ENCODE results near the gene NPAS2.

NPAS2 gene
- total RNA-seq = 0.68 to 7.3 (median 2.0) reads per million in 18 experiments

- no peak for DNase-seq
Measured at GRCh38 chr2:100819370-100820272, at the start of gene NPAS2. NPAS2 (plus strand) TSS chr2:100820139; CDS start chr2:100904755, 84,616 bp downstream.

DNA sequence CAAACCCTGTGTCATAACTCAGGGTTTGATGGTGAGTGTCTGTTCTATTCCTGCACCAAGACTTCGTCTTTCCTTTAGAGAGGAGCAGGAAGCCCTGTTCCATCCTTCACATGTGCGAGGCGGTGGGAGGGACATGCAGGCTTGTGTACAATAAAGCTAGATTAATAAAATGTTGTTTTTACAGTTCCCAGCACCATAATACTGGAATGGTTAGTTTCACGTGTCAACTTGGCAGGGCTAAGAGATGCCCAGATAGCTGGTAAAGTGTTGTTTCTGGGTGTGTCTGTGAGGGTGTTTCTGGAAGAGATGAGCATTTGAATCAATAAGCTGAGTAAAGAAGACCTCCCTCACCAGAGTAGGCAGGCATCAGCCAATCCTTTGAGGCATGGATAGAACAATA lies 48.8 kb upstream of the NPAS2 start:
- no peak for DNase-seq

DNA sequence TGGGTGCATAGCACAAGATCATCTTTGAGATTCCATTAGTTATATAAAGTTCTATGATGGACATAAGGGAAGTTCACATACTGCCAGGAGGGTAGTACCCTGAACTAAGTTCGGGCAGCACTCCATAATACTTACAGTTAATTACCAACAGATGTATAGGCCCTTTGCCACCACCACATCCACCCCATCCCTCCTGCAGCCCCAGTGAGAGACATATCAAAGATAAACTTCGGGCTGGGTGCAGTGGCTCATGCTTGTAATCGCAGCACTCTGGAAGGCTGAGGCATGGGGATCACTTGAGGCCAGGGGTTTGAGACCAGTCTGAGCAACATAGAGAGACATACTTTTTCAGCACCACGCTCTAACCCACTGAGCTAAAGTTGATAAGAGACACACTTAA lies 46.4 kb upstream of the NPAS2 start:
- no peak for DNase-seq

GRCh38 chr2:100776445-100776844 lies 43.5 kb upstream of the NPAS2 start:
- no peak for DNase-seq

DNA sequence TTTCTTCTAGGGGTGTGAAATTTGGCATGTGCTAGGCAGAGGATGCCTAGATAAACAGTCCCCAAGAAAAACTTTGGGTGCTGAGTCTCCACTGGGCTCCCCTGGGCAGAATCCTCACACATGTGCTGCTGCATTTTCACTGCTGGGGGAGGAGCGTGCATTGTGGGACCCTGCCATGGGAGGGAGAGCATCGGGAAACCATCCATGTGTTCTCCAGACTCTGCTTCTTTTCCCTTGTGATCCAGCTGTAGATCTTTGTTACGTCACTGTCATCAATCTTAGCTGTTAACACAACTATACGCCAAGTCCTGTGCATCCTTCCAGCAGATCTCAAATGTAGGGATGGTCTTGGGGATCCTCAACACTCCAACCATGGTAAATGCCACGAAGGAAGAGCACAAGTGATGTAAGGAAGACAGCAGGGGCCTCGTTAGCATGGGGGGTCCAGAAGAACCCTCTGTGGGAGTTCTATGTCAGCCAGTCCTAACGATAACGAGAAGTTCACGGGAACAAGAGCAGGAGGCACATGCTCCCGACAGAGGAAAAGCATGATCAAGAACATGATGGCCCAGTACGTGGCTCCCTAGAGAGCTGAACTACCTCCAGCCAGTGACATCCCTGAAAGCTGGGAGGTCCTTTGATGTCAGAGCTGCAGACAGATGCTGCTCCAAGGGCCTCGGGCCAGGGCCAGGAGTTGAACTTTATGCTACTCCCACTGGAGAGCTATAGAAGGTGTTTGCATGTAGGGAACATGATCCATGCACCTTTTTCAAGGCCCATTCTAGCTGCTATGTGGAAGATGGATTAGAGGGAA lies 41.1 kb upstream of the NPAS2 start:
- no peak for DNase-seq

- DNase-seq = no peak
Measured at GRCh38 chr2:100779908-100780202, 40.1 kb upstream of the NPAS2 start.

DNA sequence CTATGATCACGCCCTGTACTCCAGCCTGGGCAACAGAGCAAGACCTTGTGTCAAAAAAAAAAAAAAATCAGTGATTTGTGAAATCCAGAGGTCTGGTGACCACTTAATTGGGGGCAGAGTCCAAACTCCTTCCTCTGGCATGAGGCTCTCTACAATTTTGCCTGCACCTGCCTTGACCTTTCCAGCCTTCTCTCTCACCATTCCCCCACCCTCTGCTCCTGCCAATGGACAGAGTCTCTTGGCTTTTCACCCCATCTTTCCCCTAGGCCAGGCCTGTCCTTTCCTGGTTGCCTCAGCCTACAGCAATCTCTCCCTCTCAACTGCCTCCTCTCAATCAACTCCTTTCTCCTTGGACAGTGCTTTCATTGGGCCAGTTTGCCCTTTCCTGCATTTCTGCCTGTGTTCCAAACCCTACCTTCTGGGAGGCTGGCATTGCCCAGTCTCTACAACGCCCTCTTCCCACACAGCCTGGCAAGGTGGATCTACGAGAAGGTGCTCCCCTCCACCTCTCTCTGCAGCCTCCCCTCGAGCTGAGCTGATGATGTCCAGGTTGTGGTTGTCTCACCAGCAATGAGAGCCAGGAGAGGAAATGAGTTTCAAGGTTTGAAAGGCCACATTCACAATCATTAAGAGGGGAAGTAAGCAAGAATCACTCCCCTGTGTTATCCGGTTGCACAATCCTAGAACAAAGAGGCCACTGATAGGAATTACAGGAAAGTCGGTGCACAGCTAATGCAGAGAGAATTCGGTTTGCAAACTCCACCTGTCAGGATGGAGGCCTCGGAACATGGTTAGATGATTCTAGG lies 39.5 kb upstream of the NPAS2 start:
- peak; percentile 28 to 32 for DNase-seq

GRCh38 chr2:100781009-100781325 lies 39.0 kb upstream of the NPAS2 start:
- no peak for DNase-seq

DNA sequence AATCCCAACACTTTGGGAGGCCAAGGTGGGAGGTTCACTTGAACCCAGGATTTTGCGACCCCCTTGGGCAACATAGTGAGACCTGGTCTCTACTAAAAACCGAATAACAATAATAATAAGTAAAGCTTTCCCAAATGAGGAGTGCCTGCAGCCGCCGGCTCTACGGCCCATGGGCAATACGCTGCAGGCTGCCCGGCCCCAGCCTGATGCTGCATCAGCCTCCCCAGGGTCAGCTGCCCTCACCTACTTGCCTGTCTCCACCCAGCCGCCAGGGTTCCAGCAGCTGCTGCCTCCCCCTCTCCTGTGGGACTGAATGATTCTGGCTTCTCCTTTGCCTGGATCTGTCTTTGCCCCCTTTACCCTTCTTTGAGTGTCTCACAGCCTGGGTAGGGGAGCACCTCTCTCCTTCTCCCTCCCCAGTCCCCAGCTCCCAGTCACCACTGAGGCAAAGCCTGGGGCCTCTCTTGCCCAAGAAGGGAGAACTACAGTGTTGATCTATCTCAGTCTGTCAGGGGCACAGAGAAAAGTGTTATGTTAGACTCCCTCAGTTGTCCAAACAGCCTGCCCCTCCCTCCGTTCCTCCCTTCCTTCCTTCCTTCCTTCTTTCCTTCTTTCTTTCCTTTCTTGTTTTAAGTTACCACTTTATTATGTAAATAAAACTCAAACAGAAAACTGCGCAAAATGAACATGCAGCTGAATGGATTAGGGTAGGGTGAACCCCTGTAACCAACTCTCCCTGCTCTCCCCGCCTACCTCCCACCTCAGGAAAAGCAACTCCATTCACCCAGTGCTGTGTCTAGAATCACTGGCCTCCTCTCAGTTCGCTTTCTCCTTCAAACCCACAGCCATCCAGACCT lies 38.2 kb upstream of the NPAS2 start:
- DNase-seq = no peak

DNA sequence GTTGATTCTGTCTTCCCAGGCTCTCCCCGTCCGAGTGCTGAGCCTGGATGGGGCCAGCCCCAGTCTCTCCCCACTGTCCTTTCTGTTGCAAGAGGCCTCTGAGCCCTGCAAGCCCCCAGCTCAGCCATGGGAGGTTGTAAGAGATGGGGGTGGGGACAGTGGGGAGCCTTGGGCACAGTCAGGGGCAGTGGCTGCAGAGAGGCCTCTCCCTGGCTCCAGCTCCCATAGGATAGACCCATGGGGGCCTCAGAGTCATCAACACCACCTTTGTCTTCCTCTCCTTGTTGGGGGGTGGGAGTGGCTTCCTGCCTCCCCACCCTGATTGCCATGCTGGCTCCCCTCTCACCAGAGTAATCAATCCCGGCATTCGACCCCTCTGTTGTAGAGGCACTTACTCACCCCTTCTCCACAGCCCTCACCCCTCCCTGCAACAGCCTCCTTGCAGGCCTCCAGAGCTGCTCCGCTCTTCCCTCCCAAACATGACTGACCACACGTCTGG lies 37.5 kb upstream of the NPAS2 start:
- DNase-seq = no peak

DNA sequence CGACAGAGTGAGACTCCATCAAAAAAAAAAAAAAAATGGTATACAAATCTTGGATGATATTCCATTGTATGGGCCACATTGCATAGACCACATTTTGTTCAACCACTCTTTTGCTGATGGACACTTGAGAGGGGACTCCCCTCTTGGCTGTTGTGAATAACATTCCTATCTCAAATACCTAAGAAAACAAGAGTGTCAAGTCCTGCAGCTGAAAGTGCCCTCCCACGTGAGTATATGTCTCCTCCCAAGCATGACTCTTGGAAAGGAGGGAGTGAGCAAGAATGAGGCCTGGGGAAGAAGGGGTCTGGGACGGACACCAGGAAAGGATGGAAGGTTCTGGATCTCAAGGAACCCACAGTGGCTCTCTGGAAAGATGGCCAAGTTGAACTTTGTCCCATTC lies 36.0 kb upstream of the NPAS2 start:
- no peak for DNase-seq

DNA sequence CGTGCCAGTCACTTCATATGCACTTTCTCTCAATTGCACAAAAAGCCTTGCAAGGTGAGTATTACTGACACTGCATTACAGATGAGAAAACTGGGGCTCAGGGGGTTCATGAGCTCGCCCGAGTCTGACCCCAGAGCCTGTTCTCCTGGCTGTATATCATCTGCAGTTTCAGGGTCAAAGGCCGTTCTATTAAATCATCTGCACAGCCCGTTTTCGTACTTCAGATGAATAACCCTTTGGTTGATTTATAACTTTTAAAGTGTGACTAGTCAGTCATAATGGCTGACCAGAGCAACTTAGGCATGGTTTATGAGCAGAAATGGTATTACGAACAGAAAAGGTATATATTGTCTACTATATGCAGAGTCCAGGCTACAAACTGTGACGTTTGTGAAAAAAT lies 35.3 kb upstream of the NPAS2 start:
- no peak for DNase-seq

GRCh38 chr2:100785626-100786296 lies 34.2 kb upstream of the NPAS2 start:
- no peak for DNase-seq

- DNase-seq = no peak
Measured at GRCh38 chr2:100786297-100786658, 33.7 kb upstream of the NPAS2 start.

DNA sequence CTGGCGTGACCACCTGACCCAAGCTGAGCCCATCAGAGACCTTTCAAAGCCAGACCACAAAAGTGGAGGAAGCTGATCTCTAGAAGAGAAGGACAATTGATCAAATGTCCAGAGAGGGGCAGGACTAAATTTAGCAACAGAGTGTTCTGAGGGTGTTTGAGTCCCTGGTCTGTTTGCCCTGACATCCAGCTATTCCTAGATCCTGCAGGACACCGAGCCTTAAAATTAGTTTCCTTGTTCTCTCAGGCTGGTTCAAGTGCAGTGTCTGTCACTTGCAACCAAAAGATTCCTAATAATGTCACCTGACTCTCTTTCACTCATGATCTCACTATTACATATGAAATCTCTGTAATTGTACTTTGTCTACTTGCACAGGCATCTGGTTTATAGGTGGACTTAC lies 33.0 kb upstream of the NPAS2 start:
- DNase-seq = no peak

GRCh38 chr2:100789361-100789760 lies 30.6 kb upstream of the NPAS2 start:
- no peak for DNase-seq

DNA sequence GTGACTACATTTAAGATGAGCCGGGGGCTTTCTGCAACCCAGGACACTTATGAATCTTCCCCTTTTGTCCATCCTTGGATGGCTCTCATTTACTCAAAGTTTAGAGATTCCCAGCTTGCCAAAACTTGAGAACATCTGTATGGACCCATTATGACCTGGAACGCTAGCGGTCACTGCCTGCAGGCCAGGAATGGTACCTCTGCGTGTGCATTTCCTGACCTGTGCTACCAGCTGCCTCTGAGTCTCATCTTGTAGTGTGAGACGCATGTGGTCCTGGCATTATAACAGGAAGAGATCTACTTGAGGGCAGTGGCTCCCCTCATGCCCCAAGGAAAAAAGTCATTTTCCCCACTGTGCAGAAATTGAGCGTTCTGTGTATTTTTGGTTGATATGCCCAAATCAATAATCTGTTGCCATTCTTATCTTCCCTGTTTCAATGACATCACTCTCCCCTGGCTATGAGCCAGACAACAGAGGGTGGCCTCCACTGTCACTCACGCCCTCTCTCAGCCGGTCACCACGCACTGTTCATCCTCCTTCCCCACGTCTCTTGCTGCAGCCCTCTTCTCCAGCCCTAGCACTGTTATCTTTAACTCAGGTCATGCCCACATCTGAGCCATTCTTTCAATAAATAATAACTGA lies 28.5 kb upstream of the NPAS2 start:
- no peak for DNase-seq

- DNase-seq = no peak
Measured at GRCh38 chr2:100791936-100792308, 28.0 kb upstream of the NPAS2 start.

DNA sequence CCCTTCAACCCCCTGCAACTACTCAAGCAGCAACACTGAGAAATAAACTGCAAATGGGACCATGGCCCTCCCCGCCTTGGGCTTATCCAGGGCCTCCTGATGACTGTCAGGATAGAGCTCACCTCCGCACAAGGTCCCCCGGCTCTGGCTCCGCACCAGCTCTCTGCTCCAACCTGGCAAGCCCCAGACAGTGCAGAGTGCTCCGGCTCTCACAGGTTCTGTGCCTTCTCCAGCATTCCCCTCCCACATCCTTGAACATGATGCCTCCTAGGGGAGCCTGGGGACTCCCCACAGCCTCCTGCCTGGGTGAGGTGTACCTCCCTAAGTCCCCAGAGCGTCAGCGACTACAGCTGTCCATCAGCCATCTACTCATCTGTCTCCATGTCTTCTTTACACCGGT lies 26.7 kb upstream of the NPAS2 start:
- DNase-seq = no peak

- no peak for DNase-seq
Measured at GRCh38 chr2:100793982-100794381, 26.0 kb upstream of the NPAS2 start.

DNA sequence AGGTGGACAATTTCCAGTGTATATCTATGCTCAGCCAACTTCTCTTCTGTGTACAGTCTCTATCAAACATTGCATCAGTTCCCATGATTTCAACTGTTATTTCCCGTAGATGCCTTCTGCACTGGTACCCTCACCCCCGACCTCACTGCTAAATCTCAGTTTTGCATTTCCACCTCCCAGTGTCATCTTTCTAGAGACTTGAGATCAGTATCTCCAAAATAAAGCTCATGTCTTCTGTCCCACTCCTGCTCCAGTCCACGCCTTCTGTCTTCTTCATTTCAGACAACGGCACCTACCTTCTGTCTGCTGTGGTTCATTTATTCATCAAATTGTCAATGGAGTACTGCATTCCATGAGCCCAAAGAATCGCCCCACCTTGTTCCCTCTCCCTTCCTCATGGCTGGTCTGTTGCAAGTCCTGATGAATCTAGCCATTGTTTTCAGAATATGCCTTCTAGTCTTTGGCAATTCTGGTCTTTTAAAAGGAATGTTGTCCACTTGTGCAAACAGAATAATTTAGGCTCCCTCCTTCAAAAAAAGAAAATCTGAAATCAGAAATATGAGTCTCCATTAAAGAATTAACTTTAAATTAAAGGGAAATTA lies 23.3 kb upstream of the NPAS2 start:
- DNase-seq = no peak
